Right atrium auricular region (tissue), 2 donors: ENCODE data around the gene CCNJL. TPM values are rescaled to one million over a fixed set of nuclear protein-coding genes. Genes with fewer than 3 reads are reported as not detected.

ENCODE experiments used
- DNase-seq: peaks from one replicate; pipeline ENCODE4 v3.0.0-alpha.2; 2019; ENCODE audit warnings: low spot score
- H3K27ac ChIP-seq, 2 donors: fragments of 200-600 bp; sonication (generic); 1 replicate in 1 of 2; 2 replicates in 1 of 2; pipeline ENCODE4 v1.5.1; 2016 to 2019
- H3K27me3 ChIP-seq, 2 donors: fragments of 200-600 bp; sonication (generic); one replicate each; pipeline versions ENCODE4 v1.5.1 to v1.6.0; 2017 to 2019
- H3K36me3 ChIP-seq: fragments of 200-600 bp; sonication (generic); one replicate; pipeline ENCODE4 v1.5.1; 2016
- H3K4me1 ChIP-seq, 2 donors: fragments of 200-600 bp; sonication (generic); one replicate each; pipeline versions ENCODE4 v1.5.1 to v1.6.0; 2017 to 2019
- H3K4me3 ChIP-seq, 2 donors: fragments of 200-600 bp; sonication (generic); 1 replicate in 1 of 2; 2 replicates in 1 of 2; pipeline ENCODE4 v1.5.1; 2017 to 2019; ENCODE audit warnings: mild to moderate bottlenecking in 1 of 2, moderate library complexity in 1 of 2
- H3K9me3 ChIP-seq, 2 donors: fragments of 200-600 bp; sonication (generic); one replicate each; pipeline ENCODE4 v1.5.1; 2019
- total RNA-seq, 2 donors: library from RNA; depleted of rRNA; stranded (reverse); fragments of >200 nt; gene quantifications; one replicate each; pipeline ENCODE4 v1.1.0, GENCODE V29; 2016
- TF ChIP-seq, protein P1 (sequence below), 2 donors: fragments of 200-600 bp; sonication (generic); IDR thresholded peaks; one replicate each; pipeline ENCODE4 v1.5.1; 2019; ENCODE audit warnings: antibody characterized with exemption in 2 of 2

CCNJL gene
- total RNA-seq, 2 donors from 2014 or later, result 2.7 to 5.5 TPM

DNA sequence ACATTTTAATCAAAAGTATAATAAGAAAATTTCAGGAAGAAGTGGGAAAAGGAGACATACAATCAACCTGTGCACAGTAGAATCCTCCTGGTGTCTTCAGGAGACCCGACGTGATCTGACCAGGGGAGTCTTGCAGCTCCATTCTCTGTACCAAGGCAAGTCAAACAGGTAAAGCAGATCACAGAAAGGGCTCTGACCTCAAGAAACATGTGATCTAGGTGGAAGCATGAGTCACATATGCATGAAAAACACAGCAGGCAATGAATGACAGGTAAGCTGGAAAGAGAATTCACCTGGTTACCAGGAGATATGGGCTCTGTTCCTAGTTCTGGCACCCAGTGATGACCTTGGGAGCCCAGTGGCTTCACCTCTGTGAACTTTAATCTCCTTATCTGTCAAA, 102.4 kb downstream of the CCNJL start:
- Histone ChIP-seq H3K4me1 (peaks cover 0 to 4% of the 10 kb centered on the region in 2 donors), H3K36me3 (no peaks in the 10 kb centered on the region), H3K27me3 (no peaks in the 10 kb centered on the region), H3K4me3 (no peak overlapping the region), H3K27ac (no peak overlapping the region), H3K9me3 (no peaks in the 10 kb centered on the region)
- no peak for DNase-seq
- TF ChIP-seq, protein P1, sequence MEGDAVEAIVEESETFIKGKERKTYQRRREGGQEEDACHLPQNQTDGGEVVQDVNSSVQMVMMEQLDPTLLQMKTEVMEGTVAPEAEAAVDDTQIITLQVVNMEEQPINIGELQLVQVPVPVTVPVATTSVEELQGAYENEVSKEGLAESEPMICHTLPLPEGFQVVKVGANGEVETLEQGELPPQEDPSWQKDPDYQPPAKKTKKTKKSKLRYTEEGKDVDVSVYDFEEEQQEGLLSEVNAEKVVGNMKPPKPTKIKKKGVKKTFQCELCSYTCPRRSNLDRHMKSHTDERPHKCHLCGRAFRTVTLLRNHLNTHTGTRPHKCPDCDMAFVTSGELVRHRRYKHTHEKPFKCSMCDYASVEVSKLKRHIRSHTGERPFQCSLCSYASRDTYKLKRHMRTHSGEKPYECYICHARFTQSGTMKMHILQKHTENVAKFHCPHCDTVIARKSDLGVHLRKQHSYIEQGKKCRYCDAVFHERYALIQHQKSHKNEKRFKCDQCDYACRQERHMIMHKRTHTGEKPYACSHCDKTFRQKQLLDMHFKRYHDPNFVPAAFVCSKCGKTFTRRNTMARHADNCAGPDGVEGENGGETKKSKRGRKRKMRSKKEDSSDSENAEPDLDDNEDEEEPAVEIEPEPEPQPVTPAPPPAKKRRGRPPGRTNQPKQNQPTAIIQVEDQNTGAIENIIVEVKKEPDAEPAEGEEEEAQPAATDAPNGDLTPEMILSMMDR (IDR thresholded peaks at IDR 0.05), result no peak

DNA sequence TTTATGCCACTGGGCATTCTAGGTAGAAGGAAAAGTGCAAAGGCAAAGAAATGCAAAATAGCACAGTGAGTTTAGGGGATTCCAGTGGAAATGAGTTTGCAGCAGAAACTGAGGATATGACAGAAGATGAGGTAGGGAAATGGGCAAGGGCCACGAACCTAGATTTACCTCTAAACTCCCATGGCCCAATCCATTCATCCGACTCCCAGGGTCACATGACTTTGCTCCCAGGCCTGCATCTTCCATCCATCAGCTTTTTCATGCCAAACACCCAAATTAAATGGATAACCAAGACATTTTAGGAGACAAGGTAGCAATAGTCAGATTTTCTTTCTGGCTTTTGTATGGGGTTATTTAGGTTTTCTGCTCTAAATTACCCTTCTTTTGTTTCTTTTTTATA, 105.3 kb downstream of the CCNJL start:
- DNase-seq, result no peak
- H3K27ac ChIP-seq, result no peak overlapping the region
- H3K4me3 ChIP-seq, result no peak overlapping the region
- H3K36me3 ChIP-seq, result no peaks in the 10 kb centered on the region
- H3K4me1 ChIP-seq, result peaks cover 0 to 4% of the 10 kb centered on the region in 2 donors
- TF ChIP-seq, protein P1 (IDR thresholded peaks at IDR 0.05), result no peak
- H3K9me3 ChIP-seq, result no peaks in the 10 kb centered on the region
- no peaks in the 10 kb centered on the region for H3K27me3 ChIP-seq

Other genes starting within 250 kb of the CCNJL start
- gene PWWP2A, start 193.1 kb downstream of the CCNJL start, total RNA-seq, result 10 to 100 TPM; 16.7 to 21.3 TPM
- not detected for gene FABP6, start 83.1 kb downstream of the CCNJL start, total RNA-seq
- gene C1QTNF2, start 58.1 kb upstream of the CCNJL start, total RNA-seq, result 1 to 10 TPM; 1.5 to 2.2 TPM
- gene FAM200C, start 87.5 kb upstream of the CCNJL start, total RNA-seq, result 1 to 10 TPM; 3.3 to 4.2 TPM
- gene SLU7, start 106.5 kb upstream of the CCNJL start, total RNA-seq, result 10 to 100 TPM; 55.0 to 55.2 TPM
- 1 to 10 TPM; 4.0 to 5.9 TPM for gene PTTG1, start 109.3 kb upstream of the CCNJL start, total RNA-seq